HG02884 (cell line): ENCODE measurements around the gene LTBP4.

Experiments
- ATAC-seq: cut with Tn5 transposase; IDR thresholded peaks from one replicate; pipeline ENCODE4 v1.9.1; 2021; ENCODE audit warnings: mild to moderate bottlenecking, moderate library complexity; ENCODE audit not compliant: unreplicated experiment

LTBP4 gene

DNA sequence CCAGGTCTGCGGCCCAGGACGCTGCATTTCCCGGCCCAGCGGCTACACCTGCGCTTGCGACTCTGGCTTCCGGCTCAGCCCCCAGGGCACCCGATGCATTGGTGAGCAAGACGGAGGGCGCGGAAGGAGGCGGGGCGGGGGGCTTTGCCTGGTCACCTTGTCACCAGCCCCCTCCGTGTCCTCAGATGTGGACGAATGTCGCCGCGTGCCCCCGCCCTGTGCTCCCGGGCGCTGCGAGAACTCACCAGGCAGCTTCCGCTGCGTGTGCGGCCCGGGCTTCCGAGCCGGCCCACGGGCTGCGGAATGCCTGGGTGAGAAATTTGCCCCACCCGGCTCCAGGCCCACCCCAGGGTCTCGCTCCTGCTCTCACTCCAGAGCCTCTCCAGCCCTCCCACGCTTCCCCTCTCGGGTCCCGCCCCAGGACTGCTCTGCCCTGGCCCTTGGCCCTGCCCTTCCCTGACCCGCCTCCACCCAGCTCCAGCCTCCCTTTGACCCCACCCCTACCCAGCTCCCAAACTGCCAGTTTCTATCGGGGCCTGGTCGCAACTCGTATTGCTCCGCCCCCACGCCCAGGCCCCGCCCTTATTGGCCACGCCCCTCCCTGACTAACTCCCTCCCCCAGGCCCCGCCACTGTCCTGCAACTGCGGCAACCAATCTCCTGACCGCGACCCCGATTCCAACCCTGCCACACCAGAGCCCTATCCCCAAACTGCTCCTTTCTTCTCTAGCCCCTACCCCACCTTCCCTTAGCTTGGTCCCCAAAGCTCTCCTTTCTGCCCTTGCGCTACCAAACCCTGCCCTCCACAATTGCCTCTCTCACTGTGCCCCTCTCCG lies 8.6 kb downstream of the LTBP4 start:
- ATAC-seq: no peak

DNA sequence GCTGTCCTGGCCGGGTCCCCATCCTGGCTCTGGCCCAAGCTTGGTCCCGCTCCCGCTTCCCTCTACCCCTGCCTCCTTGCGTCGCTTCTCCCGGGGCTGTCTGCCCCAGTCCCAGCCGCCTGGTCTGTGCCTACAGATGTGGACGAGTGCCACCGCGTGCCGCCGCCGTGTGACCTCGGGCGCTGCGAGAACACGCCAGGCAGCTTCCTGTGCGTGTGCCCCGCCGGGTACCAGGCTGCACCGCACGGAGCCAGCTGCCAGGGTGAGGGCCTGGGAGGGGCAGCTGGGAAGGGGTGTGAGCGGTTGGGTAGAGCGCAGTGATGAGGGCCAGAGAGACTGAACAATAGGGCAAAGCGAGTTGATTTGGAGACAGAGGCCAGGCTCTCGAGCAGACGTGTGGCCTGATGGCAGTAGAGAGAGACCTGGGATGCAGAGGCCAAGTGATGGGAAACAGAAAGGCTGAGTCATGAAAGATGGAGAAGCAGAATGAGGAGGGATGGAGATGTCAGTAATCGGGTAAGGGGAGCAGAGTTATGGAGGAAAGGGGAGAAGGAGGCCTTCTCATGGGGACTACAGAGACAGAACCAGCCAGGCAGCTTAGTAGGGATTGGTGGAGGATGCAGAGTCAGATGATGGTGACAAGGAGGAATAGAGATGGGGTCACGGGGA lies 9.4 kb downstream of the LTBP4 start:
- ATAC-seq: no peak

DNA sequence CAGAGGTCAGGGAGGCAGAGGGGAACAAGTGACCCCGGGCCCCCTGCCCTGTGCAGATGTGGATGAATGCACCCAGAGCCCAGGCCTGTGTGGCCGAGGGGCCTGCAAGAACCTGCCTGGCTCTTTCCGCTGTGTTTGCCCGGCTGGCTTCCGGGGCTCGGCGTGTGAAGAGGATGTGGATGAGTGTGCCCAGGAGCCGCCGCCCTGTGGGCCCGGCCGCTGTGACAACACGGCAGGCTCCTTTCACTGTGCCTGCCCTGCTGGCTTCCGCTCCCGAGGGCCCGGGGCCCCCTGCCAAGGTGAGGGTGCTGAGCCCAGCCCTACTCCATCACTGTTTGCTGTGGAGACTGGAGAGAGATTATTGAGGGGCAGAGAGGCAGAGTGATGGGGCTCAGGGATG lies 9.9 kb downstream of the LTBP4 start:
- ATAC-seq: no peak

DNA sequence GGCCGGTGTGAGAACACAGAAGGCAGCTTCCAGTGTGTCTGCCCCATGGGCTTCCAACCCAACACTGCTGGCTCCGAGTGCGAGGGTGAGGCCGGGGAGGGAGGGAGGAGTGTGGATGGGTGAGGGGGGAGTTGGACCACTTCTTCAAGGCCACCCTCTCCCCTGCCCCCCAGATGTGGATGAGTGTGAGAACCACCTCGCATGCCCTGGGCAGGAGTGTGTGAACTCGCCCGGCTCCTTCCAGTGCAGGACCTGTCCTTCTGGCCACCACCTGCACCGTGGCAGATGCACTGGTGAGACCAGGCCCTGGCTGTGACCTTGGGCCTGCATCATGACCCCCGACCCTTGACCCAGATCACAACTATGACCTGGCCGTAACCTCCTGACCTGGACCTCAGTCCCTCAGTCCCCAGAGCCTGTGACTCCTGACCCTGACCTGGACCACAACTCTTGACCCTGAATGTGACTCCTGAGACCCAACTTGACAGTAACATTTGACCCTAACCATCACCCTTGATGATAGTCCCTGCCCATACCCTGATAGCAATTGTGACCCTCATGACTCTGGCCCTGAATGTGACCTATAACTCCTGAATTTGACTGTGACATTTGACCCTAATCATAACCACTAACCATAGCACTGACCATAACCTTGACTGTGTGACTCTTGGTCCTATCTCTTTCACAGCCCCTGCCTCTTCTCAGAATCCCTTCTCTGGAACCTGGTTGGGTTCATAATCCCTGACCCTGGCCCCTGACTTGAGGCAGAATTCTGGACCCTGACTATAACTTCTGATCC lies 10.9 kb downstream of the LTBP4 start:
- ATAC-seq: no peak

DNA sequence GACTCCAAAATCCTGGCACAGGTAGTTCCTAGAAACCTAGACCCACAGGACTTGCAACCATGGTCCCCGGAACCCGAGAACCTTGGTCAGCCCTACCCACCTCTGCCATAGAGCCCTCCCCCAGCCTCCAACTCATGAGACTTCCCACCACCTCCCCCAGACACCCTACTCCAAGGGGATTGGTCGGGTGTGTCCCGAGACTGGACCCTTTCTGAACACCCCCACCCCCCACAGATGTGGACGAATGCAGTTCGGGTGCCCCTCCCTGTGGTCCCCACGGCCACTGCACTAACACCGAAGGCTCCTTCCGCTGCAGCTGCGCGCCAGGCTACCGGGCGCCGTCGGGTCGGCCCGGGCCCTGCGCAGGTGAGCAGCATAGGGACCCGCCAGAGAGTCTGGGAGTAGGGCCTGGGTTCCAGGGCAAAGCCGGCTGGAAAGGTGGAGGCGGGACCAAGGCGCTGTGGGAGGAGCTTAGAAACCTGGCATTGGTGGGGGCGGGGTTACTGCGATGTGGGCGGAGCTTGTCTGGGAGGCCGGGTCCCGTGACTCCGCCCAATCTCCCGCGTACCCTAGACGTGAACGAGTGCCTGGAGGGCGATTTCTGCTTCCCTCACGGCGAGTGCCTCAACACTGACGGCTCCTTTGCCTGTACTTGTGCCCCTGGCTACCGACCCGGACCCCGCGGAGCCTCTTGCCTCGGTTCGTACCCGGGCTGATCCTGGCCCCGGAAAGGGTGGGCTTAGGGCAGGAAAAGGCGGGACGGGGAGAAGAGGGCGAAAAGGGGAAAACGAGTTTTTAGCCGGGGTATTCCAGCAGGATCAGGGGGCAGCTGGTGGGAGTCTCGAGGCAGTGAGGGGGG lies 11.9 kb downstream of the LTBP4 start:
- ATAC-seq: no peak

DNA sequence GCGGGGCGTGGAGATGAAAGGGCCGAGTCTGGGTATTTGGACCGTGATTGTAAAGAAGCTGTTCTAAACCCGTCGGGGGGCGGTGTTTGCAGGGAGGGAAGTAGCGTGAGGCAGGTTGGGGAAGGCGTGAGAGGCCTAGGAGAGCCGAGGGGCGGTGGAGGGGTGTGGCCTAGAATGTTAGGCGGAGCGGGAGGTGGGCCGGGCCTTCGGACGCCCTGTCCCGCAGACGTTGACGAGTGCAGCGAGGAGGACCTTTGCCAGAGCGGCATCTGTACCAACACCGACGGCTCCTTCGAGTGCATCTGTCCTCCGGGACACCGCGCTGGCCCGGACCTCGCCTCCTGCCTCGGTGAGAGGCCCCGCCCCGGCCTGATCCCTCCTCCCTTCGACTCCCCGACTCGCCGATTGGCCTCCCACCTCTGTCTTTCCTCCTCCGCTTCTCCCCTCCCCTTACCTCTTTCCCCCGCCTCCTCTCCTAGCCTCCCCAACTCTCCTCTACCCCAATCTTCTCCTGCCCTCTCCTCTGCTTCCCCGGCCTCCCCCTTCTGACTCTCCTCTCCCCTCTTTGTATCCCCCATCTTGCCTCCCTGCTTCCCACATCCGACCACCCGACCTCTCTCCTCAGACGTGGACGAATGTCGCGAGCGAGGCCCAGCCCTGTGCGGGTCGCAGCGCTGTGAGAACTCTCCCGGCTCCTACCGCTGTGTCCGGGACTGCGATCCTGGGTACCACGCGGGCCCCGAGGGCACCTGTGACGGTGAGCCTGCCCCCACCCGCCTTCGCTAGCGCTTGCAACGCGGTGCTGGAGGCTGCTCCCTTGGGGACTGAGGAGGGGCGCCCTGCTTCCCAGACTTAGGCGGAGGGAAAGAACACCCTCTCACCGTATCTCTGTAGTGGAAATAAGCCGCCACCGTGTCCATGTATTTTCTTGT lies 12.8 kb downstream of the LTBP4 start:
- ATAC-seq: no peak

DNA sequence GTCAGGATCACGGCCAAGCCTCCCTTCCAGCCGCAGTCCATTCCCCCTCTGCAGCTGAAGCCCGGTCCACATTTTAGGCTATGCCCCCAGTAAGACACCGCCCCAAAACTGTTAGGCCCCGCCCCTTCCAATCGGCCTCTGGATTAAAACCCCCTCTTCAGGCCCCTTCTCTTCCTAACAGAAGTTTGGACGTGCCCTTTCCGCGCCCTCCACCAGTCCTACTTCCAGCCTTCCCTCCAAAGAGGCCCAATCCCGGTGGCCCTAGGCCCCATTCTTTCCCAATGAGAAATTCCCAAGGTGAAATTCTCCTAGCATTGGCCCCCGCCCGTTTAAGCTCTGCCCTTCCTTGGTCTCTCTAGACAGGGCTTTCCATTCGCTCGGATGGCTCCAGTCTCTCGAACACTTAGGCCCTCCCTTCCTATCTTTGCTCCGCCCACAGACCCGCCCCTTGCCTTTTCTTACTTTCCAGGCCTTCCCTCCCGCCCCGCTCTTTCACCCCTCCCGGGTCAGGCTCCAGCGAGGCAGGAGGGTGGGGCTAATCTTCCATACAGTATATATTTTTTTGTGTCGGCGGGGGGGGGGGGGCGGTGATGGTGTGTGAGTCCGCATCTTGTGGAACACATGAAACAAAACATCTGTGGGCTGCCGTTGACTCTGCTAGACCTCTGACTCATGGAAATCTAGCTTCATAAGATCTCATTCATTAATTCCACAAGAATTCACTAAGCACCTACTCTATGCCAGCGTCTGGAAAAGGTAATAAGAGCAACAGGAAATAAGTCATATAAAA lies 13.6 kb downstream of the LTBP4 start:
- no peak for ATAC-seq

DNA sequence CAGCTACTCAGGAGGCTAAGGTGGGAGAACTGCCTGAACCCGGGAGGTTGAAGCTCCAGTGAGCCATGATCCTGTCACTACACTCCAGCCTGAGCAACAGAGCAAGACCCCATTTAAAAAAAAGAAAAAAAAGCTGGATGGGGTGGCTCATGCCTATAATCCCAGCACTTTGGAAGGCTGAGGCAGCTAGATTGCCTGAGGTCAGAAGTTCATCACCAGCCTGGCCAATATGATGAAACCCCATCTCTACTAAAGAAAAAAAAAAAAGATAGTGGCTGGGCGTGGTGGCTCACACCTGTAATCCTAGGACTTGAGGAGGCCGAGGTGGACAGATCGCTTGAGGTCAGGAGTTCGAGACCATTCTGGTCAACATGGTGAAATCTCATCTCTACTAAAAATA lies 15.0 kb downstream of the LTBP4 start:
- no peak for ATAC-seq

DNA sequence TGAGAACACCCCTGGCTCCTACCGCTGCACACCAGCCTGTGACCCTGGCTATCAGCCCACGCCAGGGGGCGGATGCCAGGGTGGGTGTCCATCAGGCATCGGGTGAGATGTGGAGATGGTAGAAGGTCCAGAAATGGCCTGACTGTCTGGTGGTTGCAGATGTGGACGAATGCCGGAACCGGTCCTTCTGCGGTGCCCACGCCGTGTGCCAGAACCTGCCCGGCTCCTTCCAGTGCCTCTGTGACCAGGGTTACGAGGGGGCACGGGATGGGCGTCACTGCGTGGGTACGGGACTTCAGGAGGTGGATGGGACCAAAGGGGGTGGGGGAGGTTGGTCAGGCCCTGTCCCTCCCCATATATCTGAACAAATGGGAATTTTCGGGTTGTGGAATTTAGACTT lies 15.8 kb downstream of the LTBP4 start:
- ATAC-seq: no peak

DNA sequence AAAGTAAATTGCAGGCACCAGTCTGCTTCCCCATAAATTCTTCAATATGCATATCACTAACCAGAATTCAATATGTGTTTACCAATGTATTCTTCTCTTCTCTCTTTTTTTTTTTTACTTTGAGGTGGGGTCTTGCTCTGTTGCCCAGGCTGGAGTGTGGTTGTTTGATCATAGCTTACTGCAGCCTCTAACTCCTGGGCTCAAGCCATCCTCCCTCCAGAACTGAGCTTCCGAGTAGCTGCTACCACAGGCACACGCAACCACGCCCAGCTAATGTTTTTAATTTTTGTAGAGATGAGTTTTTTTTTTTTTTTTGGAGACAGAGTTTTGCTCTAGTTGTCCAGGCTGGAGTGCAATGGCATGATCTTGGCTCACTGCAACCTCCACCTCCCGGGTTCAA lies 16.8 kb downstream of the LTBP4 start:
- no peak for ATAC-seq

DNA sequence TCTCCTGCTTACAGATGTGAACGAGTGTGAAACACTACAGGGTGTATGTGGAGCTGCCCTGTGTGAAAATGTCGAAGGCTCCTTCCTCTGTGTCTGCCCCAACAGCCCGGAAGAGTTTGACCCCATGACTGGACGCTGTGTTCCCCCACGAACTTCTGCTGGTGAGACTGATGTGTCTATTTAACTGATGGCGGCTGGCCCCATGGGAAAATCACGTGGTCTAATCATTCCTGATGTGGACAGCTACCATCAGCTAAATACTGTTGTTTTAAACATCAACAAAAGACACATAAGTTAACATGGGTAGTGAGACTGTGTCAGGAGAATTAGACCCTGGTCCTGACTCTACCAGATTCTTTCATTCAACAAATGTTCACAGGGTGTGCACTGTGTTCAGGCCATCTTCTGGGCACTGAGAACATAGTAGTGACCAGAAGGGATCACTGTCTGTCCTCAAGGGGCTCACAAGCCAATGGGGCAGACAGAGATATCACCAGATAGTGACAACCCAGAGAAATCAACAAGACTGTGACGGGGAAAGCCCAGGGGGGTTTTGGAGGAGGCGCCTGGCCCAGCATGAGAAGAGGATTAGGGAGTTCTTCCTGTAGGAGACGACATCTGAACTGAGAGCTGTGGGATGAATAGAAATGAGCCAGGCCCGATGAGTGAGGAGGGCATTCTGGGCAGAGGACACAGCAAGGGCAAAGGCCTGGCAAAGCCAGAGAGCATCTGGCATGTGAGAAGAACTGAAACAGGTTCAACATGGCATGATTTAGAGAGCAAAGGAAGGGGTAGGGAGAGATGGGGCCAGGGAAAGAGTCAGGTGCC lies 18.4 kb downstream of the LTBP4 start:
- ATAC-seq: no peak

DNA sequence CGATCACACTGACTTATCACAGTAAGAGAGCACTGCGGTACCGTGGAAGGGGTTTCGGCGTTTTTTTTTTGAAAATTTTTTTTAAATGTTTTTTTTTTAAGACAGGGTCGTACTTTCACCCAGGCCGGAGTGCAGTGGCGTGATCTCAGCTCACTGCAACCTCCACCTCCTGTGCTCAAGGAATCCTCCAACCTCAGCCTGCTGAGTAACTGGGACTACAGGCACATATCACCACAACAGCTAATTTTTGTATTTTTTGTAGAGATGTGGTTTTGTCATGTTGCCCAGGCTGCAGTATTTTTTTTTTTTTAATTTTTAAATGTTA lies 19.0 kb downstream of the LTBP4 start:
- ATAC-seq: no peak

DNA sequence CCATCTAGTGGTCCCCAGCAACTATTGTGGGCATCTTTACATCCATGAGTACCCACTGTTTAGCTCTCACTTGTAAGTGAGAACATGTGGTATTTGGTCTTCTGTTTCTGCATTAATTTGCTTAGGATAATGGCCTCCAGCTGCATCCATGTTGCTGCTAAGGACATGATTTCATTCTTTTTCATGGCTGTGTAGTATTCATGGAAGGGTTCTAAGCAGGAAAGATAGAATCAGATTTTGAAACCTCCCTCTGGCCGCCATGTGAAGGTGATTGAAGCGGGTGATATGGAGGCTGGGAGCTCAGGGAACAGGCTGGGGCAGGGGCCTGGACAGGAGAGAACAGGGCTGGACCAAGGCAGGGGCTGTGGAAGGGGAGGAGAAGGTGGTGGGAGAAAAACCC lies 20.1 kb downstream of the LTBP4 start:
- no peak for ATAC-seq

DNA sequence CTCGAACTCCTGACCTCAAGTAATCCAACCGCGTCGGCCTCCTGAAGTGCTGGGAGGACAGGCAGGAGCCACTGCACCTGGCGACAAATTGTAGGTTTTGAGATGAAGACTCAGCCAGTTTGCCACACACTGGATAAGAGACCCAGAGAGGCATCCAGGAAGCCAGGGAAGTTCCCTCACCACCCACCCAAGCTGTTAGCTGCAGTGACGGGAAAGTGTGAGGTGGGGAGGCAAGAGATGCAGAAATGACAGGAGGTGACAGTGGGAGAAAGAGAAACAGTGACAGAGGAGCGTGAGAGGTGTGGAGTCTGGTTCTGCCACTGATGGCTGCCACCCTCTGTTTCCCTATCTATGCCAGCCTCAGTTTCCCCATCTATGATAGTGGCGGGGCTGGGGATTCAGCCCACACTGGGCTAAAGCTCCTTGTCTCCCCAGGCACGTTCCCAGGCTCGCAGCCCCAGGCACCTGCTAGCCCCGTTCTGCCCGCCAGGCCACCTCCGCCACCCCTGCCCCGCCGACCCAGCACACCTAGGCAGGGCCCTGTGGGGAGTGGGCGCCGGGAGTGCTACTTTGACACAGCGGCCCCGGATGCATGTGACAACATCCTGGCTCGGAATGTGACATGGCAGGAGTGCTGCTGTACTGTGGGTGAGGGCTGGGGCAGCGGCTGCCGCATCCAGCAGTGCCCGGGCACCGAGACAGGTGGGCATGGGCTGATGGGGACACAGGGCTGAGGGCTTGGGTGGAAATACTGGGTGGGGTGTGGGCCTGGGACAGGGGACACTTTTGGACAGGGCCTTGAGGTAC lies 21.0 kb downstream of the LTBP4 start:
- ATAC-seq: no peak

DNA sequence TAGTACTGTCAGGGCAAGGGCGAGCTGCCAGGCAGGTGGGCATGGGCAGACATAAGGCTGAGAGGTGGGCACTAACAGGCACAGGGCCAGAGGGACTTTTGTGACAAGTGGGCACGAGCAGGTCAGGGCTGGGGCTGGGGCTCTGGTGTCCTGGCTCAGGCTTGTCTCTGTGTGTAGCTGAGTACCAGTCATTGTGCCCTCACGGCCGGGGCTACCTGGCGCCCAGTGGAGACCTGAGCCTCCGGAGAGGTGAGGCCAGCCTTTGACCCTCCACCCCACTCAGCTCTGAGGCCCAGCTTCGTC lies 21.6 kb downstream of the LTBP4 start:
- ATAC-seq: no peak

DNA sequence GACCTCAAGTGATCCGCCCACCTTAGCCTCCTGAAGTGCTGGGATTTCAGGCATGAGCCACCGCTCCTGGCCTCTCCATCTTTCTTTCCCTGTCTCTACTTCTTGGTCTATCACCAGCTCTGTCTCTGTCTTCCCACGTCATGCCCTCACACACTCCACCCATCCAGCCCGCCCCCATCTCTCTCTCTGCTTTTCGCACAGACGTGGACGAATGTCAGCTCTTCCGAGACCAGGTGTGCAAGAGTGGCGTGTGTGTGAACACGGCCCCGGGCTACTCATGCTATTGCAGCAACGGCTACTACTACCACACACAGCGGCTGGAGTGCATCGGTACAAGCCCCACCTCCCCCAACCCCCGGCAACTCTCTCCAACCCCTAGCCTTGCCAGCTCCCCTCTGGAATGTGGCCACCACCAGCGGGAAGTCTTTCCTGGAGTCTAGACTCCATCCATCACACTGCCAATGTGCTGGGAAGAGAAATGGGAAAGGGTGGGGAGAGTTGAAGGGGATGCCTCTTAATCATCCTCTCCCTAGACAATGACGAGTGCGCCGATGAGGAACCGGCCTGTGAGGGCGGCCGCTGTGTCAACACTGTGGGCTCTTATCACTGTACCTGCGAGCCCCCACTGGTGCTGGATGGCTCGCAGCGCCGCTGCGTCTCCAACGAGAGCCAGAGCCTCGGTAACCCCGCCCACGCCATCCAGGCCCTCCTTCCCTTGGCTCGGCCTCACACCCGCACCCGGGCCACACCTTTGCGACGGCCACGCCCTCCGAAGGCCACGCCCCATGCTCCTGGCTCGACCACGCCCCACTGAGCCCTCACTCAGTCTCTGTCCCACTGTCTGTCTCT lies 22.5 kb downstream of the LTBP4 start:
- ATAC-seq: no peak
